GM19328 (cell line): ENCODE measurements around the gene BEST2.
"Not testable (repeated sequence)": the region's sequence is repeated elsewhere in the genome, so short reads cannot be mapped to it uniquely, and the experiment has no call there.

Source experiments
- ATAC-seq: cut with Tn5 transposase; IDR thresholded peaks from one replicate; pipeline ENCODE4 v1.9.1; 2021; ENCODE audit warnings: mild to moderate bottlenecking, moderate library complexity; ENCODE audit not compliant: unreplicated experiment

BEST2 gene

DNA sequence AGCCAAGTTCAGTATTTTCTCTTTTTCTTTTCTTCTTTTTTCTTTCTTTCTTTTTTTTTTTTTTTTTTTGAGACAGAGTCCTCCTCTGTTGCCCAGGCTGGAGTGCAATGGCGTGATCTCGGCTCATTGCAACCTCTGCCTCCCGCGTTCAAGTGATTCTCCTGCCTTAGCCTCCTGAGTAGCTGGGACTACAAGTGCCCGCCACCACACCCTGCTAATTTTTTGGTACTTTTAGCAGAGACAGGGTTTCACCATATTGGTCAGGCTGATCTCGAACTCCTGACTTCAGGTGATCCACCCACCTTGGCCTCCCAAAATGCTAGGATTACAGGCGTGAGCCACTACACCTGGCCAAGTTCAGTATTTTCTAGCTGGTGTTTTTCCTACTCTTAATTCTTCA, 46.0 kb downstream of the BEST2 start:
- ATAC-seq: not testable (repeated sequence)

DNA sequence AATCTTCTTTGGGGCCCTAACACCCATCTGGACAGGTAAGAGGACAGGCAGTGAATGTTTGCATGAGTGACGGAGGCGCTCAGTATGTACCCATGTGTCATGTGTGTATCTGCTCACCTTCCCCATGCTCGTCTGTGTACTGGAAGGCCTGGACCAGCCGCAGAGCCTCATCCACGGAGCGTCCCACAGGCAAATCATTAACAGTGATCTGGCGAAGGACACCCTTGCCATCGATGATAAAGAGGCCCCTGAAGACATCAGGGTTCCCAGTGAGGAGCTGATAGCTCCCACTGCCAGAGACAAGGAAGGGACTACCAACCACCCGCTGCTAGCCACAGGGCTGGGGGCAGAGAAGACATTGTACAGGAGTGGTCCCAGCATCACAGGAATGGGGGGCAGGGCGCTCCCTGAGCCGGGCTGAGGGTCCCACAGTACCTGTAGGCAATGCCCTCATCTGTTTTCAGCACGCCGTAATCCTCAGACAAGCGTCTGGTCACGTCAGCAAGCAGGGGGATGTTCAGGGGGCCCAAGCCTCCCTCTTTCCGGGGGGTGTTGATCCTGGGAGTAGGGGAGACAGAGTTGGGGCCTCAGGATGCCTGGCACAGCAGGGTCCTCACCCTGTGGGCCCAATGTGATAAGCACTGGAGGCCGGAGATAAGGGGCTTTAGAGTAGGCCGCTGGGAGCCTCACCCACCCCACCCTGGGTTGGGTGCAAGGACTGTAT, 48.3 kb downstream of the BEST2 start:
- ATAC-seq: no peak

DNA sequence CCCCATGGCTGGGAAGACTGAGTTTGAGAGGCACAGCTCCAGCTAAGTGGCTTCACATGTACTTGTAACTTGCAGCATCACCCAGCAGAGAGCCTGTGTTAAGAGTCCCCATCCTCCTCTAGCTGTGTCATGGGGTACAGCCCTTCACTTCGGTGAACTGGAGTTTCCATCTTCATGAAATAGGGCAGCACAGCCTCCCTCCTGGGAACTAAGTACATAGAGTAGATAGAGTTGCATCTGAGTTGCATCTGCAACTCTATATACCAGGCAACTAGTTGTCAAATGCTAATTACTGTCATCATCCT, 48.8 kb downstream of the BEST2 start:
- ATAC-seq: no peak

DNA sequence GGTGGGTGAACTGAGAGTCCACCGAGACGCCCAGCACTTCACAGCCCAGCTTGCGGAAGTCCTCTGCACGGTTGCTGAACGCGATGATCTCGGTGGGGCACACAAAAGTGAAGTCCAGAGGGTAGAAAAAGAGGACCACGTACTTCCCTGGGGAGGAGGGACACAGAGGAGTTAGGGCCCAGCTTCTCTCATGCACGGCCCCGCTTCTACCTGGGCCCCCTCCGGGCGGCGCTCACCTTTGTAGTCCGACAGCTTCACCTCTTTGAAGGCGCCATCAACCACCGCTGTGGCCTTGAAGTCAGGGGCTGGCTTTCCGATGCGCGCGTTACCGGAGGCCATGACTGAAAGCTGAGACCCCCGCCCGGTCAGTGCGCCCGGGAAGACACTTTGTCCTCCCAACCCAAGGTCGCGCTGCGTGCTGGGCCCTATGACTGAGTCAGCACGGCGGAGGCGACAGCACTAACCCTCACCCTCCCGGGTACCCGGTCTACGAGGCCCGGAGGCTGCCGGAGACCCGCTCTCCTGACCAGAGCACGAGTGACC, 49.4 kb downstream of the BEST2 start:
- ATAC-seq: no peak

DNA sequence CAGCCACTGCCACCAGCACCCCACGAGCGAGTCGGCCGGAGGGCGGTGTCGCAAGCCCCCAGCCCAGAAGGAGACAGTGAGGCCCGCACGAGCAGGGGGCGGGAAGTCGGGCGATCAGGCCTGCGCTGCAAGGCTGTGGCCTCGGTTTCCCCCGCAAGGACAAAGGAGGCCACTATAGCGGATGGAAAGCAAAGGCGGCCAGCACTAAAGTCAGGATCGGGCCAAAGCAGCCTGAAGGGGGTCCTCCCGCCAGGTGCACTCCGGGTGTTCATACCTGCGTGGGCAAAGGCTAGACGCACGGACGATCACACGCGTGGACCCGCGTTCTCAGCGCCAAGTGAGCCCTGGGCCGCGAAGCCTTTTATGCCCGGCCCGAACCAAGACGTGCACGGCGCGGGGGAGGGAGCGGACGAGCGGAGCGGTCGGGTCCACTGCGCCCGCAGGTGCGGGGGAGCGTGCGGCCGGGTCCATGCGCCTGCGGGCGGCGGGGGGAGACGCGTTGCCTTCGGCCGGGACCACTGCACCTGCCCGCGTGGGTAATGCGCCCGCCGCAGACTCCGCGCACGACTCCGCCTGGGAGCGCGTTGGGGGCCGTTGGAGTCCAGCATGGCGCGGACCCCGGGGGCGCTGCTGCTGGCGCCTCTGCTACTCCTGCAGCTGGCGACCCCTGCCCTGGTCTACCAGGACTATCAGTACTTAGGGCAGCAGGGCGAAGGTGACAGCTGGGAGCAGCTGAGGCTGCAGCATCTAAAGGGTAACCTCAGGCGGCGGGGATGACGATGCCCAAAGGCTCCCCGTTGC, 50.1 kb downstream of the BEST2 start, which contains the start of the genes PRDX2 and THSD8:
Gene PRDX2, minus strand, starts transcription at position 335 of the 801 bp plus-strand sequence. CDS start 539 bp downstream, outside the sequence.
Gene THSD8, plus strand, starts transcription at position 604 of the 801 bp plus-strand sequence. Its CDS starts 3 bp downstream, at position 607.
- no peak for ATAC-seq

DNA sequence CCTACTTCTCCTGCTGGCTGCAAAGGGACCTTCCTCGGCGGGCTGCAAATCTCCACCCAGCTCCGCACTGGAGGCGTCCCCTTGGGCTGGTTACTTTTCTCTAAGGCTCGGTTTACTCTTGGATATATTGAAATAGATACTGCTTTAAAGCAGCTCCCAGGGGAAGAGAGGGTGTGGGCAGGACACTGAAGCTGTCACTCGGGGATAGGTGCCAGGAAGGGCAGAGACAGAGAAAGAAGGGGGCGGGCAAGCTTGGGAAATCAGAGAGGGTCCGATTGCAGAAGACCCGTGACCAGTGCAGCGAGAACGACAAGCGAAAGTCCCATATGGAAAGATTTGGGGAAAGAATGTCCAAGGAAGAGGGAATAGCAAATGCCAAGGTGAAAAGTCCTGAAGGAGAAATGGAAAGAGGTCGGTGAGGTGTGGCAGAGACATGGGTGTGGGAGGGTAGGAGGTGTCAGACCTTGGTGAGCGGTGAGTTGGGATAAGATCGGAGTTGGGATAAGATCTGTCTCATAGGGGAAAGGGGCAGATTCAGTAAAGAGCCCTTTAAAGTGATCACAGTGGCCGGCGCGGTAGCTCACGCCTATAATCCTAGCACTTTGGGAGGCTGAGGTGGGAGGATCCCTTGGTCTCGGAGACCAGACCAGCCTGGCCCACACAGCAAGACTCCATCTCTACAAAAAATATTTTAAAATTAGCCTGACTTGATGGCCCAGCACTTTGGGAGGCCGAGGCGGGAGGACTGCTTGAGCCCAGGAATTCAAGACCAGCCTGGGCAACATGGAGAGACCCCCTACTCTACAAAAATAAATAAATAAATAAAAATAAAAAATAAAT, 50.9 kb downstream of the BEST2 start:
- ATAC-seq: no peak

DNA sequence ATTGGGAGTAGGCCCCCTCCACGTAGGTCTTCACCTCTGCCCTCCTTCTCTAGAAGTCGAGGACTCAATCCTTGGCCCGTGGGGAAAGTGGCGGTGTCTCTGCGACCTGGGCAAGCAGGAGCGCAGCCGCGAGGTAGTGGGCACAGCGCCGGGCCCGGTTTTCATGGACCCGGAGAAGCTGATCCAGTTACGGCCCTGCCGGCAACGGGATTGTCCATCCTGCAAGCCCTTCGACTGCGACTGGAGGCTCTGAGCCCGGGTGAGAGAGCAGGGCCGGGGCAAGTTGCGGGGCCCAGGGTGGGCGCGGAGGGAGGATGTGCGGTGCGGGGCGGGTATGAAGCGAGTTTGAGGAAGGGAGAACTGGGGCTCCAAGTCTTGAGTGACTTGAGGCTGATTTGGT, 52.5 kb downstream of the BEST2 start:
- ATAC-seq: no peak

DNA sequence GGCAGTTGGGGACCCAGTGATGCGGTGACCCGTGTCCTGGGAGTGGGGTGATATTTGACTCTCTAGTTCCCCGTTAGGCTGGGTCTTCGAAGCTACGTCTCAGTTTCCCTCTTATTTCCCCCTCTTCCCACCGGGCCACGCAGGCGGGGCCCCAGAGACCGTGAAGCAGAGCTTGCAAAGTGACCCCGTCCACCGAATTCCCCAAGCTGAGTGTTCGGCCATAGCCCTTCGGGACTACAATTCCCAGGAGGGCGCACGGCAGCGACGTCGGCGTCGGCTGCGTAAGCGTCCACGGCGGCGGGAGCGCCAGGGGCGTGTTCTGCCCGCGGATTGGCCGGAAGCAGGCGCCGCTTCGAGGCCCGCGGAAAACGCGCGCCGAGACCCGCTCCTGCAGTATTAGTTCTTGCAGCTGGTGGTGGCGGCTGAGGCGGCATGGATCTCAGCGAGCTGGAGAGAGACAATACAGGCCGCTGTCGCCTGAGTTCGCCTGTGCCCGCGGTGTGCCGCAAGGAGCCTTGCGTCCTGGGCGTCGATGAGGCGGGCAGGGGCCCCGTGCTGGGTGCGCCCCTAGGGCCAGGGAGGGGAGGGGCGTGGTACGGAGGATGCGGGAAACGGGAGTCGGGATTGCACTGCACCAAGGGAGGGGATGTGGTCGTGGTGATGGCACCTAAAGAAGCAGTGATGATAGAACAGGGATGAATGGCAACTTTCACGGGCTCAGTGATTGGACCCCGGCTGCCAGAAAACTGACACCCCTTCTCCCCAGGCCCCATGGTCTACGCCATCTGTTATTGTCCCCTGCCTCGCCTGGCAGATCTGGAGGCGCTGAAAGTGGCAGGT, 54.9 kb downstream of the BEST2 start, which contains the start of gene RNASEH2A:
Gene RNASEH2A, plus strand, starts transcription at position 343 of the 840 bp plus-strand sequence. Its CDS starts 90 bp downstream, at position 433.
- ATAC-seq: peak; percentile 77
